T-helper 2 cell treated with Interferon-gamma antibody and Interleukin-4, amounts not matched to agents 100 ng/mL and 5 ng/mL, for 36 hours (primary cell): ENCODE data around the gene KCNIP1. TPM values are rescaled to one million over a fixed set of nuclear protein-coding genes. Genes with fewer than 3 reads are reported as not detected.

Experiments
- intact Hi-C: fragments of 100-400 bp; cut with micrococcal nuclease; formaldehyde crosslinking; loops from one replicate; pipeline ENCODE4 v1.15.1; 2023
- total RNA-seq: library from RNA; stranded (reverse); gene quantifications from 2 replicates; pipeline ENCODE4 v1.2.3, GENCODE V29; 2022

Gene KCNIP1
- total RNA-seq, 1 donor from 2014 or later: not detected

GRCh38 chr5:170562875-170563228, 59.0 kb downstream of the KCNIP1 start:
- intact Hi-C loops: no loop called here

- intact Hi-C loops: no loop called here
These were observed 60.2 kb downstream of the KCNIP1 start for GRCh38 chr5:170563824-170564567.

GRCh38 chr5:170565072-170565471, 61.3 kb downstream of the KCNIP1 start:
- intact Hi-C loops: no loop called here

- intact Hi-C loops: no loop called here
These were observed 65.3 kb downstream of the KCNIP1 start for GRCh38 chr5:170569101-170569500.

GRCh38 chr5:170570476-170570875, 66.7 kb downstream of the KCNIP1 start:
- intact Hi-C loops: no loop called here

GRCh38 chr5:170571281-170571731, 67.5 kb downstream of the KCNIP1 start:
- intact Hi-C loops: no loop called here

GRCh38 chr5:170571875-170572852, 68.3 kb downstream of the KCNIP1 start:
- intact Hi-C loops: no loop called here

GRCh38 chr5:170573114-170573513, 69.3 kb downstream of the KCNIP1 start:
- intact Hi-C loops: no loop called here

- intact Hi-C loops: no loop called here
These were observed 69.8 kb downstream of the KCNIP1 start for GRCh38 chr5:170573660-170574059.

- intact Hi-C loops: no loop called here
These were observed 73.0 kb downstream of the KCNIP1 start for GRCh38 chr5:170576602-170577535.

- intact Hi-C loops: no loop called here
These were observed 75.8 kb downstream of the KCNIP1 start for GRCh38 chr5:170579601-170580000.

- intact Hi-C loops: no loop called here
These were observed 77.4 kb downstream of the KCNIP1 start for GRCh38 chr5:170581211-170581610.

GRCh38 chr5:170582644-170583330, 79.0 kb downstream of the KCNIP1 start:
- intact Hi-C loops: no loop called here

GRCh38 chr5:170584003-170584402, 80.2 kb downstream of the KCNIP1 start:
- intact Hi-C loops: no loop called here

- intact Hi-C loops: no loop called here
These were observed 80.7 kb downstream of the KCNIP1 start for GRCh38 chr5:170584450-170585058.

GRCh38 chr5:170585273-170585948, 81.6 kb downstream of the KCNIP1 start:
- intact Hi-C loops: no loop called here

- intact Hi-C loops: no loop called here
These were observed 84.0 kb downstream of the KCNIP1 start for GRCh38 chr5:170587808-170588207.

- intact Hi-C loops: no loop called here
These were observed 85.8 kb downstream of the KCNIP1 start for GRCh38 chr5:170589643-170590042.

- intact Hi-C loops: no loop called here
These were observed 86.7 kb downstream of the KCNIP1 start for GRCh38 chr5:170590566-170590965.

- intact Hi-C loops: no loop called here
These were observed 87.2 kb downstream of the KCNIP1 start for GRCh38 chr5:170591054-170591453.
